GM12878 (cell line): Measurements from ENCODE around the gene KIF21A. TPM values are rescaled to one million over a fixed set of nuclear protein-coding genes. Genes with fewer than 3 reads are reported as not detected.

ENCODE experiments used
- ATAC-seq: fragments of 200-7000 bp; cut with Tn5 transposase; 3 replicates; pipeline ENCODE4 v1.9.1; 2020; ENCODE audit warnings: mild to moderate bottlenecking, moderate library complexity
- BruUV-seq: library from RNA; stranded (reverse); fragments of 400-500 nt; replicated peaks from 2 replicates; lab custom pipeline; 2021; lab: Mats Ljungman, UMichigan
- CTCF ChIA-PET: fragments of 300-600 bp; sonication (Branson Sonifier 250); formaldehyde crosslinking; extraction: SDS; loops from one replicate; lab custom pipeline; 2021; ENCODE audit warnings: inconsistent platforms; lab: Yijun Ruan, JAX
- POLR2A ChIA-PET: fragments of 350-600 bp; formaldehyde crosslinking; extraction: SDS; loops from one replicate; lab custom pipeline; 2021; ENCODE audit warnings: inconsistent platforms; lab: Charles Lee
- RAD21 ChIA-PET: fragments of 300-600 bp; sonication (Branson Sonifier 250); formaldehyde crosslinking; loops from one replicate; lab custom pipeline; 2023; ENCODE audit warnings: antibody characterized with exemption; ENCODE audit not compliant: unreplicated experiment; lab: Charles Lee
- SMC1A ChIA-PET: fragments of 300-600 bp; sonication (Branson Sonifier 250); formaldehyde crosslinking; loops from one replicate; lab custom pipeline; 2023; ENCODE audit not compliant: unreplicated experiment, uncharacterized antibody; lab: Charles Lee
- DNase-seq: peaks from one replicate; pipeline ENCODE4 v3.0.0-alpha.2; 2011; ENCODE audit warnings: low read depth, low spot score
- FAIRE-seq: peaks from 3 replicates; lab custom pipeline; 2011; peaks lifted over from hg19 to GRCh38; lab: Jason Lieb, UNC
- H2AFZ ChIP-seq: 2 replicates; pipeline ENCODE4 v1.6.0; 2011; ENCODE audit warnings: low read depth, low read length, control low read depth; ENCODE audit not compliant: control insufficient read depth
- H3K27ac ChIP-seq: 2 replicates; pipeline ENCODE4 v1.5.1; 2011; ENCODE audit warnings: control low read depth; ENCODE audit not compliant: control insufficient read depth, insufficient read depth
- H3K27me3 ChIP-seq, 2 experiments: replicated peaks in 1 of 2; 2 replicates each; pipeline versions ENCODE4 v1.6.0 to v1.6.1; 2011; ENCODE audit warnings: low read length in 1 of 2; ENCODE audit not compliant: control insufficient read depth in 2 of 2, insufficient read depth in 2 of 2
- H3K36me3 ChIP-seq, 2 experiments: 2 replicates each; pipeline ENCODE4 v1.5.1; 2011; ENCODE audit warnings: low read length in 1 of 2; ENCODE audit not compliant: control insufficient read depth in 2 of 2, insufficient read depth in 2 of 2
- H3K4me1 ChIP-seq: 2 replicates; pipeline ENCODE4 v1.6.1; 2011; ENCODE audit warnings: mild to moderate bottlenecking, low read length, moderate library complexity, mixed read lengths; ENCODE audit not compliant: control insufficient read depth, insufficient read depth
- H3K4me2 ChIP-seq: 2 replicates; pipeline ENCODE4 v1.6.0; 2011; ENCODE audit warnings: control low read depth; ENCODE audit not compliant: control insufficient read depth, insufficient read depth
- H3K4me3 ChIP-seq: fragments of 200-600 bp; sonication (generic); 2 replicates; pipeline ENCODE4 v1.5.1; 2016
- H3K79me2 ChIP-seq: 2 replicates; pipeline ENCODE4 v1.6.0; 2011; ENCODE audit warnings: low read length; ENCODE audit not compliant: control insufficient read depth, insufficient read depth
- H3K9ac ChIP-seq: 2 replicates; pipeline ENCODE4 v1.8.0; 2011; ENCODE audit warnings: low read length, control low read depth, mixed read lengths; ENCODE audit not compliant: control insufficient read depth, insufficient read depth
- H3K9me3 ChIP-seq: replicated peaks from 3 replicates; pipeline ENCODE4 v1.5.1; 2011; ENCODE audit warnings: mild to moderate bottlenecking, low read length; ENCODE audit not compliant: control insufficient read depth, insufficient read depth
- H4K20me1 ChIP-seq: 2 replicates; pipeline ENCODE4 v1.6.0; 2011; ENCODE audit not compliant: control insufficient read depth, insufficient read depth
- ATF3 ChIP-seq: IDR thresholded peaks from 2 replicates; pipeline ENCODE4 v1.6.1; 2011; ENCODE audit warnings: low read depth, mild to moderate bottlenecking, low read length, moderate library complexity, borderline replicate concordance; ENCODE audit errors: extremely low read depth
- BCL11A ChIP-seq: IDR thresholded peaks from 2 replicates; pipeline ENCODE4 v1.6.1; 2011; ENCODE audit warnings: low read depth, low read length
- BCL3 ChIP-seq: IDR thresholded peaks from 2 replicates; pipeline ENCODE4 v1.6.1; 2011; ENCODE audit warnings: borderline replicate concordance, low read depth, mild to moderate bottlenecking, moderate library complexity, low read length; ENCODE audit not compliant: insufficient read depth, poor library complexity, severe bottlenecking
- BRCA1 ChIP-seq: IDR thresholded peaks from 2 replicates; pipeline ENCODE4 v1.6.1; 2011; ENCODE audit warnings: low read depth, low read length, improper control_type of control experiment
- EED ChIP-seq: sonication (generic); IDR thresholded peaks from 2 replicates; pipeline ENCODE4 v1.6.1; 2016; ENCODE audit warnings: antibody characterized with exemption, low read depth
- FOXK2 ChIP-seq: fragments of 450-650 bp; IDR thresholded peaks from 2 replicates; pipeline ENCODE4 v1.6.1; 2017; ENCODE audit warnings: mild to moderate bottlenecking, moderate library complexity
- FOXM1 ChIP-seq: IDR thresholded peaks from 2 replicates; pipeline ENCODE4 v1.6.1; 2012; ENCODE audit warnings: low read depth, mild to moderate bottlenecking, inconsistent platforms, low read length, moderate library complexity
- HSF1 ChIP-seq: fragments of 150-350 bp; IDR thresholded peaks from 2 replicates; pipeline ENCODE4 v1.6.1; 2014; ENCODE audit warnings: mild to moderate bottlenecking, low read depth, low read length
- JUND ChIP-seq: IDR thresholded peaks from 2 replicates; pipeline ENCODE4 v1.6.1; 2012; ENCODE audit warnings: low read depth, mild to moderate bottlenecking, low read length, improper control_type of control experiment, moderate library complexity
- SMAD5 ChIP-seq: IDR thresholded peaks from 2 replicates; pipeline ENCODE4 v1.6.1; 2016; ENCODE audit warnings: antibody characterized with exemption, low read depth
- WRNIP1 ChIP-seq: IDR thresholded peaks from 2 replicates; pipeline ENCODE4 v1.6.1; 2011; ENCODE audit warnings: low read depth, low read length, improper control_type of control experiment, borderline replicate concordance
- YBX1 ChIP-seq: fragments of 450-650 bp; IDR thresholded peaks from 2 replicates; pipeline ENCODE4 v1.6.1; 2016; ENCODE audit warnings: antibody characterized with exemption
- ZBED1 ChIP-seq: IDR thresholded peaks from 2 replicates; pipeline ENCODE4 v1.6.1; 2016; ENCODE audit warnings: borderline replicate concordance
- ZBTB11 ChIP-seq: fragments of 450-650 bp; formaldehyde crosslinking; IDR thresholded peaks from 2 replicates; pipeline ENCODE4 v1.5.0; 2022; ENCODE audit warnings: mild to moderate bottlenecking, missing genetic modification characterization
- ZBTB33 ChIP-seq: fragments of 450-650 bp; IDR thresholded peaks from 2 replicates; pipeline ENCODE4 v1.6.1; 2017; ENCODE audit warnings: mild to moderate bottlenecking
- in situ Hi-C: fragments of 300-500 bp; cut with MboI; formaldehyde crosslinking; loops from 9 replicates; pipeline ENCODE4 v1.14.3; 2018; ENCODE audit warnings: mixed read lengths
- intact Hi-C: fragments of 100-400 bp; cut with micrococcal nuclease; formaldehyde crosslinking; loops from one replicate; pipeline ENCODE4 v1.14.2; 2022; ENCODE audit not compliant: unreplicated experiment
- polyA plus RNA-seq, 11 experiments: library from polyadenylated mRNA; depleted of rRNA in 4 of 11; unstranded in 6 of 11; stranded (reverse) in 5 of 11; fragments of >200 nt; fragmentation: Nextera tagmentation in 4 of 11; fragmentation: Illumina TruSeq in 1 of 11; extraction: Ambion mirVana in 4 of 11; extraction: Trizol in 1 of 11; gene quantifications; 1 replicate in 1 of 11; 2 replicates in 10 of 11; pipeline versions ENCODE4 v1.2.1 to v1.2.3, GENCODE V29; 2011 to 2016; ENCODE audit warnings: inconsistent platforms in 2 of 11, missing spikeins in 2 of 11, low read depth in 1 of 11
- total RNA-seq, 4 experiments: library from RNA; depleted of rRNA in 3 of 4; stranded (reverse); fragments of >200 nt in 3 of 4; fragmentation: Illumina TruSeq in 1 of 4; extraction: Trizol in 1 of 4; gene quantifications; 2 replicates each; pipeline versions ENCODE4 v1.2.1 to v1.2.3, GENCODE V29; 2013 to 2021

Gene KIF21A
- total and polyA plus RNA-seq, 10 of the 15 experiments (the other 5 are each of a cell fraction or from before 2014, with no cell fraction given), result 21.3 to 42.1 (median 24.5) TPM

- TF ChIP-seq ZBTB33, result no peak
- TF ChIP-seq SMAD5, result no peak
- no peak for TF ChIP-seq BCL3
- TF ChIP-seq ZBED1, result no peak
- TF ChIP-seq JUND, result no peak
Measured at GRCh38 chr12:39448038-39448437, 5.1 kb upstream of the KIF21A start (continued).

GRCh38 chr12:39443929-39444209 is 949 bp upstream of the KIF21A start:
- intact Hi-C loops, result loop anchor here (2.0 to 5.0 kb wide), 3 partner anchors 67 to 175 kb away; partner anchors contain the start of gene ABCD2
- Histone ChIP-seq H4K20me1 (no peaks in the 10 kb centered on the region), H3K27me3 (no peaks in the 10 kb centered on the region), H3K4me2 (peak overlapping the region; percentile 75), H3K4me3 (peak overlapping the region; percentile 99), H3K79me2 (peaks cover 36% of the 10 kb centered on the region), H3K27ac (no peak overlapping the region), H3K9ac (peak overlapping the region; percentile 49; the same call in 1 of the 2 replicates), H3K36me3 (no peaks in the 10 kb centered on the region), H2AFZ (peak overlapping the region; percentile 80), H3K9me3 (no peaks in the 10 kb centered on the region; the same call in 2 of the 3 replicates), H3K4me1 (no peaks in the 10 kb centered on the region; the same call in 1 of the 2 replicates)
- ChIA-PET CTCF (interaction anchor here (0.7 to 2.2 kb wide), 7 partner anchors 18 to 248 kb away, joined by 3 to 6 read pairs (median 5); partner anchors contain the start of gene ABCD2), SMC1A (interaction anchor here (1.0 to 2.4 kb wide), 5 partner anchors 12 to 179 kb away, joined by 3 to 11 read pairs (median 6); no protein-coding TSS in a partner anchor), POLR2A (interaction anchor here (1.0 to 1.4 kb wide), 2 partner anchors 11 to 37 kb away, joined by 4 to 5 read pairs; no protein-coding TSS in a partner anchor), RAD21 (interaction anchor here (0.6 to 2.0 kb wide), 11 partner anchors 24 to 176 kb away, joined by 3 to 8 read pairs (median 3); no protein-coding TSS in a partner anchor)
- ATAC-seq (no peak), FAIRE-seq (no peak), DNase-seq (no peak)
- in situ Hi-C loops, result loop anchor here (25.0 kb wide), 3 partner anchors 107 to 757 kb away; no protein-coding TSS in a partner anchor
- BruUV-seq, result no TSS peak
- TF ChIP-seq ZBTB11 (CRISPR knock-in tag) (no peak), BCL11A (no peak), EED (no peak), WRNIP1 (no peak), ATF3 (no peak), YBX1 (no peak), FOXK2 (no peak), BRCA1 (no peak), HSF1 (no peak), FOXM1 (no peak)
